HEK293 (cell line): Measurements from ENCODE around the gene CCDC14.

Source experiments
- CTCF ChIA-PET: fragments of 350-600 bp; formaldehyde crosslinking; extraction: SDS; loops from one replicate; lab custom pipeline; 2021; ENCODE audit warnings: antibody characterized with exemption; lab: Yijun Ruan, JAX
- POLR2A ChIA-PET: fragments of 300-600 bp; formaldehyde crosslinking; extraction: SDS; loops from one replicate; lab custom pipeline; 2020; ENCODE audit warnings: antibody characterized with exemption, inconsistent platforms; lab: Yijun Ruan, JAX
- H3K27ac ChIP-seq: fragments of 200-500 bp; sonication (Bioruptor generic); 2 replicates; pipeline ENCODE4 v1.5.1; 2014; ENCODE audit warnings: low read depth, low read length, control low read depth, inconsistent platforms; ENCODE audit errors: extremely low read depth
- H3K36me3 ChIP-seq, 2 experiments: fragments of 200-500 bp in 1 of 2; sonication (Bioruptor generic) in 1 of 2; 1 replicate in 1 of 2; 2 replicates in 1 of 2; pipeline ENCODE4 v1.5.1; 2014 to 2017; ENCODE audit warnings: inconsistent platforms in 2 of 2, low read length in 2 of 2; ENCODE audit not compliant: control insufficient read depth in 2 of 2, insufficient read depth in 1 of 2
- H3K4me1 ChIP-seq: fragments of 200-500 bp; sonication (Bioruptor generic); 2 replicates; pipeline ENCODE4 v1.5.1; 2014; ENCODE audit warnings: mild to moderate bottlenecking, low read length, inconsistent platforms; ENCODE audit not compliant: control insufficient read depth, insufficient read depth
- H3K4me3 ChIP-seq: 2 replicates; pipeline ENCODE4 v1.5.1; 2011; ENCODE audit warnings: low read depth, mild to moderate bottlenecking, control low read depth, low read length, moderate library complexity
- H3K9me3 ChIP-seq: fragments of 200-500 bp; sonication (Bioruptor generic); 2 replicates; pipeline ENCODE4 v1.5.1; 2014; ENCODE audit warnings: low read depth, low read length, inconsistent platforms; ENCODE audit not compliant: control insufficient read depth, insufficient read depth
- ATF2 ChIP-seq: fragments of 450-650 bp; formaldehyde crosslinking; IDR thresholded peaks from 2 replicates; pipeline ENCODE4 v1.5.1; 2016; ENCODE audit warnings: missing biosample characterization, missing genetic modification characterization, low read depth
- BCL11A ChIP-seq: fragments of 450-650 bp; formaldehyde crosslinking; IDR thresholded peaks from 2 replicates; pipeline ENCODE4 v1.5.1; 2016; ENCODE audit warnings: low read depth, missing biosample characterization, missing genetic modification characterization
- ELK4 ChIP-seq: IDR thresholded peaks from 2 replicates; pipeline ENCODE4 v1.6.1; 2011; ENCODE audit warnings: mild to moderate bottlenecking, low read depth, low read length, borderline replicate concordance
- GLI2 ChIP-seq: fragments of 450-650 bp; formaldehyde crosslinking; IDR thresholded peaks from 2 replicates; pipeline ENCODE4; 2017; ENCODE audit warnings: missing biosample characterization, missing genetic modification characterization, low read depth, borderline replicate concordance
- HIC1 ChIP-seq: fragments of 450-650 bp; formaldehyde crosslinking; IDR thresholded peaks from 2 replicates; pipeline ENCODE4 v1.5.1; 2016; ENCODE audit warnings: missing biosample characterization, missing genetic modification characterization
- KLF16 ChIP-seq: fragments of 450-650 bp; formaldehyde crosslinking; IDR thresholded peaks from 2 replicates; pipeline ENCODE4 v1.5.1; 2017; ENCODE audit warnings: missing biosample characterization, missing genetic modification characterization
- REPIN1 ChIP-seq: fragments of 450-650 bp; formaldehyde crosslinking; IDR thresholded peaks from 2 replicates; pipeline ENCODE4 v1.5.1; 2017; ENCODE audit warnings: missing biosample characterization, missing genetic modification characterization, low read depth
- SCRT2 ChIP-seq: fragments of 450-650 bp; formaldehyde crosslinking; IDR thresholded peaks from 2 replicates; pipeline ENCODE4 v1.5.1; 2016; ENCODE audit warnings: missing biosample characterization, missing genetic modification characterization
- TCF7L2 ChIP-seq: IDR thresholded peaks from 2 replicates; pipeline ENCODE4 v1.6.1; 2011; ENCODE audit warnings: low read depth, mild to moderate bottlenecking, inconsistent platforms, low read length, moderate library complexity, borderline replicate concordance
- TRIM28 ChIP-seq: IDR thresholded peaks from 2 replicates; pipeline ENCODE4 v1.6.1; 2011; ENCODE audit warnings: low read length, control low read depth, borderline replicate concordance
- ZBTB20 ChIP-seq: fragments of 450-650 bp; formaldehyde crosslinking; IDR thresholded peaks from 2 replicates; pipeline ENCODE4 v1.5.1; 2016; ENCODE audit warnings: missing biosample characterization, missing genetic modification characterization
- ZNF10 ChIP-seq: fragments of 450-650 bp; formaldehyde crosslinking; IDR thresholded peaks from 2 replicates; pipeline ENCODE4 v1.5.1; 2017; ENCODE audit warnings: missing biosample characterization, missing genetic modification characterization
- ZNF114 ChIP-seq: fragments of 450-650 bp; formaldehyde crosslinking; IDR thresholded peaks from 2 replicates; pipeline ENCODE4 v1.5.0; 2017; ENCODE audit warnings: missing biosample characterization, missing genetic modification characterization
- ZNF175 ChIP-seq: fragments of 450-650 bp; formaldehyde crosslinking; IDR thresholded peaks from 2 replicates; pipeline ENCODE4 v1.5.1; 2016; ENCODE audit warnings: missing biosample characterization, missing genetic modification characterization
- ZNF18 ChIP-seq: fragments of 450-650 bp; formaldehyde crosslinking; IDR thresholded peaks from 2 replicates; pipeline ENCODE4 v1.5.1; 2016; ENCODE audit warnings: missing biosample characterization, missing genetic modification characterization
- ZNF23 ChIP-seq: fragments of 450-650 bp; formaldehyde crosslinking; IDR thresholded peaks from 2 replicates; pipeline ENCODE4 v1.5.1; 2016; ENCODE audit warnings: missing biosample characterization, missing genetic modification characterization, borderline replicate concordance
- ZNF426 ChIP-seq: fragments of 450-650 bp; formaldehyde crosslinking; IDR thresholded peaks from 2 replicates; pipeline ENCODE4 v1.5.1; 2017; ENCODE audit warnings: missing biosample characterization, missing genetic modification characterization, mild to moderate bottlenecking, inconsistent platforms, moderate library complexity
- ZNF48 ChIP-seq: fragments of 450-650 bp; formaldehyde crosslinking; IDR thresholded peaks from 2 replicates; pipeline ENCODE4 v1.5.1; 2016; ENCODE audit warnings: missing biosample characterization, missing genetic modification characterization
- ZNF514 ChIP-seq: fragments of 450-650 bp; formaldehyde crosslinking; IDR thresholded peaks from 2 replicates; pipeline ENCODE4 v1.5.1; 2016; ENCODE audit warnings: missing biosample characterization, missing genetic modification characterization
- ZNF544 ChIP-seq: fragments of 450-650 bp; formaldehyde crosslinking; IDR thresholded peaks from 2 replicates; pipeline ENCODE4 v1.5.0; 2017; ENCODE audit warnings: missing biosample characterization, missing genetic modification characterization
- ZNF558 ChIP-seq: fragments of 450-650 bp; formaldehyde crosslinking; IDR thresholded peaks from 2 replicates; pipeline ENCODE4 v1.5.1; 2016; ENCODE audit warnings: missing biosample characterization, missing genetic modification characterization
- ZNF585B ChIP-seq: fragments of 450-650 bp; formaldehyde crosslinking; IDR thresholded peaks from 2 replicates; pipeline ENCODE4 v1.5.1; 2016; ENCODE audit warnings: missing biosample characterization, missing genetic modification characterization
- ZNF596 ChIP-seq: fragments of 450-650 bp; IDR thresholded peaks from 2 replicates; pipeline ENCODE4 v1.5.0; 2018; ENCODE audit warnings: missing biosample characterization, mild to moderate bottlenecking, missing genetic modification characterization, moderate library complexity
- ZNF654 ChIP-seq: fragments of 450-650 bp; formaldehyde crosslinking; IDR thresholded peaks from 2 replicates; pipeline ENCODE4 v1.5.1; 2016; ENCODE audit warnings: low read depth, missing biosample characterization, missing genetic modification characterization
- ZSCAN5A ChIP-seq: fragments of 450-650 bp; formaldehyde crosslinking; IDR thresholded peaks from 2 replicates; pipeline ENCODE4 v1.5.1; 2016; ENCODE audit warnings: missing biosample characterization, missing genetic modification characterization

CCDC14 gene

GRCh38 chr3:123877965-123878364, 83.1 kb downstream of the CCDC14 start:
- CTCF ChIA-PET, result interaction anchor here (0.6 to 1.1 kb wide), 3 partner anchors 13 to 420 kb away, joined by 3 to 4 read pairs (median 3); no protein-coding TSS in a partner anchor
- Histone ChIP-seq H3K27ac (no peak overlapping the region), H3K9me3 (no peaks in the 10 kb centered on the region), H3K4me1 (no peaks in the 10 kb centered on the region), H3K4me3 (no peak overlapping the region), H3K36me3 (no peaks in the 10 kb centered on the region)
- POLR2A ChIA-PET, result no interaction called here
- TF ChIP-seq ZNF175 (tag by site-specific recombination), result no peak
- TF ChIP-seq GLI2 (tag by site-specific recombination), result no peak
- no peak for TF ChIP-seq ZNF48 (tag by site-specific recombination)
- TF ChIP-seq ZNF426 (tag by site-specific recombination), result no peak

GRCh38 chr3:123877466-123877865, 83.6 kb downstream of the CCDC14 start:
- TF ChIP-seq BCL11A (tag by site-specific recombination) (no peak), ZNF585B (tag by site-specific recombination) (no peak), ZNF544 (tag by site-specific recombination) (no peak), ATF2 (no peak), ZSCAN5A (tag by site-specific recombination) (no peak), SCRT2 (tag by site-specific recombination) (0 out of 2 replicates have a peak, but pooled peaks have one; percentile 15)
- Histone ChIP-seq H3K9me3 (no peaks in the 10 kb centered on the region), H3K36me3 (no peaks in the 10 kb centered on the region), H3K4me1 (no peaks in the 10 kb centered on the region), H3K27ac (no peak overlapping the region), H3K4me3 (no peak overlapping the region)
- ChIA-PET CTCF (interaction anchor here (0.6 to 1.1 kb wide), 3 partner anchors 10 to 154 kb away, joined by 3 to 4 read pairs (median 4); no protein-coding TSS in a partner anchor), POLR2A (no interaction called here)

GRCh38 chr3:123876858-123877257, 84.2 kb downstream of the CCDC14 start:
- no peaks in the 10 kb centered on the region for H3K36me3 ChIP-seq
- POLR2A ChIA-PET, result no interaction called here
- CTCF ChIA-PET, result interaction anchor here (0.6 kb wide), 1 partner anchor 18 kb away, joined by 4 read pairs; no protein-coding TSS in a partner anchor
- no peak for TF ChIP-seq ZNF596
- TF ChIP-seq ZBTB20 (tag by site-specific recombination), result no peak
- TF ChIP-seq ZNF10 (tag by site-specific recombination), result no peak
- TF ChIP-seq ZNF514 (tag by site-specific recombination), result no peak
- no peak for TF ChIP-seq GLI2 (tag by site-specific recombination)
- no peak for TF ChIP-seq KLF16 (tag by site-specific recombination)
- no peak for TF ChIP-seq ZNF558
- TF ChIP-seq ZNF654, result no peak
- no peak for TF ChIP-seq TRIM28
- no peak for TF ChIP-seq HIC1 (tag by site-specific recombination)
- TF ChIP-seq ZNF23 (tag by site-specific recombination), result no peak
- TF ChIP-seq ZNF18, result no peak
- no peak for TF ChIP-seq ZNF114 (tag by site-specific recombination)
- no peak for TF ChIP-seq TCF7L2
- no peak for TF ChIP-seq REPIN1 (tag by site-specific recombination)
- no peak for TF ChIP-seq ELK4

More at GRCh38 chr3:123876858-123877257, 84.2 kb downstream of the CCDC14 start:
- Histone ChIP-seq H3K4me3 (no peak overlapping the region), H3K27ac (no peak overlapping the region), H3K9me3 (no peaks in the 10 kb centered on the region), H3K4me1 (no peaks in the 10 kb centered on the region)
